AG04449 (cell line): Measurements from ENCODE around the gene TMEM179B.

Experiments used
- CTCF ChIA-PET: fragments of 350-600 bp; formaldehyde crosslinking; extraction: SDS; loops from one replicate; lab custom pipeline; 2021; ENCODE audit warnings: antibody characterized with exemption; lab: Yijun Ruan, JAX
- POLR2A ChIA-PET: fragments of 400-600, 350-600 bp; formaldehyde crosslinking; extraction: SDS; loops from one replicate; lab custom pipeline; 2020; ENCODE audit warnings: antibody characterized with exemption, inconsistent platforms; lab: Yijun Ruan, JAX
- DNase-seq: peaks from one replicate; pipeline ENCODE4 v3.0.0-alpha.2; 2010; ENCODE audit warnings: low read depth, low spot score
- H3K4me3 ChIP-seq: 2 replicates; pipeline ENCODE4 v1.5.1; 2011; ENCODE audit warnings: low read depth, mild to moderate bottlenecking, control low read depth, low read length
- TF ChIP-seq, protein P1 (sequence below): IDR thresholded peaks from one replicate; pipeline ENCODE4 v1.5.1; 2011; ENCODE audit warnings: mild to moderate bottlenecking, moderate library complexity, low read length, control low read depth, inconsistent platforms; ENCODE audit not compliant: insufficient read depth; ENCODE audit errors: missing control alignments

The TMEM179B gene

DNA sequence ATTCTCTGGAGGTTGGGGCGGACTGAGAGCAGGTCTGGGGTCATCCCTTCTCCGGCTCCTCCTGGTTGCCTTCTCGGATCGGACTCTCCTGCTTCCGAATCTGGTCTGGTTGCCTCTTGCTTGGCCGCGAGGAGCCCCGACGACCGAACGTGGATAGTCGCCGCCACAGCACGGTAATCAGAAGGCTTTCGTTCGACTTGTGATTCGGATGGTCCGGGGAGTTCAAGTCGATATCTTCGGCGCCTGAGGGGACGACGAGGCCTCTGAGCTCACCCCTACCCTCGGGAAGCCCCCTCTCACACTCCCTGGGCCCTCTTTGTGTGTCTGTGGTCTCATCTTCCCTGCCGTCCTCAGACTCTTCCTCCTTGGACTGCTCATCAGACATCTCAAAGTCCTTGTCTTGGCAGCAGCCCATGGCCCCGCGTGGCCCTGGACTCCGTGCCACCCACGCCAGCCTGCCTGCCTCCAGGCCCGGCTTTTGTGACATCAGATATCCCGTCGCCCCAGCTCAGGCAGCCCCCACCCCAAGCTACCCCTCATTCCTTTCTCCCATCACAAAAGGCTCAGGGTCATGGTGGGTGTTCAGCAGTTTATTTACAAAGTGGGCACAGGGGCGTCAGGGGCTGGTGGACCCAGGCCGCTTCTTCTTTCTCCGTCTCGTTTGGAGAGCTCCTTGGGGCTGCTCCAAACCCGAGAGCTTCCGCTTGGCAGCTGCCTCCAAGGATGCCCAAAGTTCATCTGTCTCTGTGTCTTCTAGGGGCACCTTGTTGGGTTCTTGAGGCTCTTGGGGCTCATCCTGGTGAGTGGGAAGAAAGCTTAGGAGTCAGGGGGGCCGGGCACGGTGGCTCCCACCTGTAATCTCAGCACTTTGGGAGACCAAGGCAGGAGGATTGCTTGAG, 45.4 kb downstream of the TMEM179B start, which contains the start of gene TEX54:
Gene TEX54 (minus strand): TSS at position 506 of the 899 bp plus-strand sequence.
- POLR2A ChIA-PET: interaction anchor here (0.7 to 2.8 kb wide), 13 partner anchors 8 to 168 kb away, joined by 3 to 78 read pairs (median 6); partner anchors contain the start of genes C11orf98, CSKMT, POLR2G and TMEM223
- TF ChIP-seq, protein P1, sequence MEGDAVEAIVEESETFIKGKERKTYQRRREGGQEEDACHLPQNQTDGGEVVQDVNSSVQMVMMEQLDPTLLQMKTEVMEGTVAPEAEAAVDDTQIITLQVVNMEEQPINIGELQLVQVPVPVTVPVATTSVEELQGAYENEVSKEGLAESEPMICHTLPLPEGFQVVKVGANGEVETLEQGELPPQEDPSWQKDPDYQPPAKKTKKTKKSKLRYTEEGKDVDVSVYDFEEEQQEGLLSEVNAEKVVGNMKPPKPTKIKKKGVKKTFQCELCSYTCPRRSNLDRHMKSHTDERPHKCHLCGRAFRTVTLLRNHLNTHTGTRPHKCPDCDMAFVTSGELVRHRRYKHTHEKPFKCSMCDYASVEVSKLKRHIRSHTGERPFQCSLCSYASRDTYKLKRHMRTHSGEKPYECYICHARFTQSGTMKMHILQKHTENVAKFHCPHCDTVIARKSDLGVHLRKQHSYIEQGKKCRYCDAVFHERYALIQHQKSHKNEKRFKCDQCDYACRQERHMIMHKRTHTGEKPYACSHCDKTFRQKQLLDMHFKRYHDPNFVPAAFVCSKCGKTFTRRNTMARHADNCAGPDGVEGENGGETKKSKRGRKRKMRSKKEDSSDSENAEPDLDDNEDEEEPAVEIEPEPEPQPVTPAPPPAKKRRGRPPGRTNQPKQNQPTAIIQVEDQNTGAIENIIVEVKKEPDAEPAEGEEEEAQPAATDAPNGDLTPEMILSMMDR: no peak
- H3K4me3 ChIP-seq: peak within 1 kb of the TSS; percentile 85
- no peak for DNase-seq
- CTCF ChIA-PET: interaction anchor here (0.6 to 3.3 kb wide), 5 partner anchors 21 to 61 kb away, joined by 3 to 19 read pairs (median 4); partner anchors contain the start of genes TAF6L and TMEM179B

DNA sequence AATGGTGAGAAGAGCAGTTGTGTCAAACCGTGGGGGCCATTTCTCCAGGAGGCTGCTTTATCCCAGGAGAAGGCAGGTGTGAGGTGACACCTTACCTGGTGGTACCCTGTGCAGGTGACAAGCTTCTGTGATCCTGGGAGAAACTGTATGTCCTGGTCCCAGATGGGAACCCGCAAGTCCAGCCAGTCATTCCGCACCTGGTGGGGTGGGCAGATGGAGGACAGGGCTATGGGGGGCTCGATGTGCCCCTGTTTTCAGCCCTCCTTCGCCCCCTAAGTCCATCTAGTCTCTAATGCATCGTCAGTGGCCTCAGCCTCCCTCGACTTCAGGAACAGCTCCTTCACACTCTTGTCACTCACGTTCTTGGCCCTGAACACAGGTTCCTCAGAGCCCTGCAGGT, 48.1 kb downstream of the TMEM179B start:
- ChIA-PET CTCF (interaction anchor here (1.2 kb wide), 2 partner anchors 46 to 180 kb away, joined by 3 to 4 read pairs; no protein-coding TSS in a partner anchor), POLR2A (no interaction called here)
- TF ChIP-seq, protein P1: no peak
- no peak for DNase-seq
- H3K4me3 ChIP-seq: no peak overlapping the region

DNA sequence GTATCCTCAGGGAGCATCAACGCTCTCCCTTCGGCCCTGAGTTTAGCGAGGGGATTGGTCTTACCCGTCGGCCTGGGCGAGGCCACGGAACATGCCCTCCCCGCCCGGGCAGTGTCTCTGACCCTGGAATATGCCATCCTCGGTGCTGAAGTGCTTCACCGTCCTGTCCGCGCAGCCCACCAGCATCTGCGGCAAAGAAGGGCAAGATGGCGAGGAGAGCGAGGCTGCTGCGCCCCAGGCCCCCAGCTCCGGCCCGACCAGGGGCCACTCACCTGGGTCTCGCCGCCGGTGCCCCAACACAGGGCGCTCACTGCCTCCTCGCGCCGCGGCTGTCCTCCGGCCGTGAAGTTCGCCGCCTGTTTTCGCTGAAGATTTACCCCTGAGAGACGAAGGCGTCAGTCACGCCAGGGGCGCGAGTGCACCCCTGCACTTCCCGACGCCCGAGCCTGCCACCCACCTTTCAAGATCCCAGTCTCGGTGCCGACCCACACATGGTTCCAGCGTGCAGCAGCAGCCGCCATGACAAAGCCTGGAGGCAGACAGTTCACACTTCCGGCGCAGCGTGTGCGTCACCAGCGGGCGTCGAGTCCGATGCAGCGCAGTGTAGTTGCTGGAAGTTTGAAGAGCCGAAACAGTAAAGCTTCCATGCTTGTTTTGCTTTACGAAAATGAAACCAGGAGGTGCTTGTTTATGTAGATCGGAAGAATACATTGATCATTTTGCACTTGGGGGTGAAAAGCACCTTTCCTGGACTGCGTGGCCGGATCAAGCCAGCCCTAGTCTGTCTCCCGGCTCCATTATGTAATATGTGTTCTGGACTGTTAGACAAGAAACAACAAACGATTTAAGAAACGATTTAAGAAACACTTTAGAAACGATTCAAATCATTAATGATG, 52.1 kb downstream of the TMEM179B start, which contains the start of gene WDR74:
Gene WDR74 (minus strand): TSS at position 541 of the 896 bp plus-strand sequence. CDS start 20 bp downstream, at position 521.
- ChIA-PET POLR2A (interaction anchor here (0.5 to 3.4 kb wide), 10 partner anchors 7 to 174 kb away, joined by 3 to 193 read pairs (median 16); partner anchors contain the start of genes C11orf98, CSKMT, HNRNPUL2 and NXF1), CTCF (no interaction called here)
- DNase-seq: peak; percentile 40
- H3K4me3 ChIP-seq: peak within 1 kb of the TSS; percentile 91
- TF ChIP-seq, protein P1: no peak
